Mucosa of descending colon (tissue), 3 donors: ENCODE results near the gene VARS2. TPM values are rescaled to one million over a fixed set of nuclear protein-coding genes. Genes with fewer than 3 reads are reported as not detected.

Source experiments
- ATAC-seq: fragments of 200-7000 bp; cut with Tn5 transposase; one replicate; pipeline ENCODE4 v1.9.1; 2020; ENCODE audit warnings: mild to moderate bottlenecking, moderate library complexity
- DNase-seq, 3 donors: peaks; one replicate each; pipeline ENCODE4 v3.0.0-alpha.2; 2020
- H3K36me3 ChIP-seq: fragments of 200-600 bp; one replicate; pipeline ENCODE4 v1.8.0; 2021; ENCODE audit warnings: low read depth, mild to moderate bottlenecking
- H3K4me1 ChIP-seq: fragments of 200-600 bp; one replicate; pipeline ENCODE4 v1.8.0; 2021; ENCODE audit warnings: low read depth, mild to moderate bottlenecking
- H3K4me3 ChIP-seq: fragments of 200-600 bp; one replicate; pipeline ENCODE4 v1.8.0; 2021; ENCODE audit warnings: mild to moderate bottlenecking
- H3K9me3 ChIP-seq: fragments of 200-600 bp; one replicate; pipeline ENCODE4 v1.8.0; 2021; ENCODE audit warnings: mild to moderate bottlenecking
- CTCF ChIP-seq: fragments of 200-600 bp; IDR thresholded peaks from one replicate; pipeline ENCODE4 v1.8.0; 2022; ENCODE audit warnings: antibody characterized with exemption, mild to moderate bottlenecking
- intact Hi-C, 2 donors: fragments of 100-400 bp; cut with DNase I in 1 of 2; cut with micrococcal nuclease in 1 of 2; formaldehyde crosslinking; loops; one replicate each; pipeline versions ENCODE4 v1.11.0 to v1.11.1; 2022; cut with DNase I, micrococcal nuclease
- total RNA-seq, 3 donors: library from RNA; stranded (reverse); fragmentation: NEBNext Ultra II Directional in 2 of 3; extraction: Animal tissue kit (Norgen Biotek cat#: 25700) in 2 of 3; gene quantifications; one replicate each; pipeline versions ENCODE4 v1.2.1 to v1.2.4, GENCODE V29; 2021 to 2023
- donor health status: DM: no; HTN: no; CAD: no; lungs with moderate emphysema.
- donor health status: DM: no; HTN: no; CAD: no.
- donor health status: DM: no; HTN: yes; CAD: no.

VARS2 gene
- total RNA-seq, 3 donors from 2014 or later: 20.9 to 27.6 (median 27.3) TPM

- intact Hi-C loops: no loop called here
Measured at GRCh38 chr6:30893666-30894065, 20.4 kb upstream of the VARS2 start.

GRCh38 chr6:30894381-30894780, 19.7 kb upstream of the VARS2 start:
- ATAC-seq (no peak), DNase-seq (no peak)
- H3K36me3 ChIP-seq: peaks cover 17% of the 10 kb centered on the region
- H3K9me3 ChIP-seq: no peaks in the 10 kb centered on the region
- intact Hi-C loops: no loop called here
- no peak overlapping the region for H3K4me3 ChIP-seq
- no peaks in the 10 kb centered on the region for H3K4me1 ChIP-seq
- TF ChIP-seq CTCF: no peak

More at GRCh38 chr6:30893666-30894065, 20.4 kb upstream of the VARS2 start:
- H3K36me3 ChIP-seq: peaks cover 17% of the 10 kb centered on the region
- H3K9me3 ChIP-seq: no peaks in the 10 kb centered on the region
- ATAC-seq (no peak), DNase-seq (no peak)
- no peaks in the 10 kb centered on the region for H3K4me1 ChIP-seq
- no peak overlapping the region for H3K4me3 ChIP-seq
- no peak for TF ChIP-seq CTCF

GRCh38 chr6:30894935-30895334, 19.1 kb upstream of the VARS2 start:
- TF ChIP-seq CTCF: no peak
- intact Hi-C loops: no loop called here
- H3K9me3 ChIP-seq: no peaks in the 10 kb centered on the region
- ATAC-seq (no peak), DNase-seq (no peak)
- H3K36me3 ChIP-seq: peaks cover 17% of the 10 kb centered on the region
- no peaks in the 10 kb centered on the region for H3K4me1 ChIP-seq
- H3K4me3 ChIP-seq: no peak overlapping the region

- no peak for ATAC-seq
Measured at GRCh38 chr6:30895343-30895742, 18.7 kb upstream of the VARS2 start.

GRCh38 chr6:30896541-30896940, 17.5 kb upstream of the VARS2 start:
- no peak for ATAC-seq
- TF ChIP-seq CTCF: no peak
- intact Hi-C loops: no loop called here

More at GRCh38 chr6:30895343-30895742, 18.7 kb upstream of the VARS2 start:
- intact Hi-C loops: no loop called here
- no peaks in the 10 kb centered on the region for H3K4me1 ChIP-seq
- H3K36me3 ChIP-seq: peaks cover 17% of the 10 kb centered on the region
- TF ChIP-seq CTCF: no peak
- H3K4me3 ChIP-seq: no peak overlapping the region
- DNase-seq: no peak
- H3K9me3 ChIP-seq: no peaks in the 10 kb centered on the region

GRCh38 chr6:30897882-30898281, 16.2 kb upstream of the VARS2 start:
- no peaks in the 10 kb centered on the region for H3K4me1 ChIP-seq
- H3K36me3 ChIP-seq: peaks cover 13% of the 10 kb centered on the region
- DNase-seq: peak in 1 of 3 donors; percentile 13
- intact Hi-C loops: no loop called here
- no peak for TF ChIP-seq CTCF
- no peak overlapping the region for H3K4me3 ChIP-seq
- ATAC-seq: no peak
- H3K9me3 ChIP-seq: no peaks in the 10 kb centered on the region

More at GRCh38 chr6:30896541-30896940, 17.5 kb upstream of the VARS2 start:
- Histone ChIP-seq H3K9me3 (no peaks in the 10 kb centered on the region), H3K4me1 (no peaks in the 10 kb centered on the region), H3K4me3 (no peak overlapping the region), H3K36me3 (peaks cover 17% of the 10 kb centered on the region)
- peak in 1 of 3 donors; percentile 21 for DNase-seq
